ENCODE measurements around the gene USP28. TPM values are rescaled to one million over a fixed set of nuclear protein-coding genes. Genes with fewer than 3 reads are reported as not detected.

USP28 gene
- polyA plus RNA-seq, 2 of the 4 experiments (the other 2 are of a cell fraction), result 15.4 to 31.3 TPM

DNA sequence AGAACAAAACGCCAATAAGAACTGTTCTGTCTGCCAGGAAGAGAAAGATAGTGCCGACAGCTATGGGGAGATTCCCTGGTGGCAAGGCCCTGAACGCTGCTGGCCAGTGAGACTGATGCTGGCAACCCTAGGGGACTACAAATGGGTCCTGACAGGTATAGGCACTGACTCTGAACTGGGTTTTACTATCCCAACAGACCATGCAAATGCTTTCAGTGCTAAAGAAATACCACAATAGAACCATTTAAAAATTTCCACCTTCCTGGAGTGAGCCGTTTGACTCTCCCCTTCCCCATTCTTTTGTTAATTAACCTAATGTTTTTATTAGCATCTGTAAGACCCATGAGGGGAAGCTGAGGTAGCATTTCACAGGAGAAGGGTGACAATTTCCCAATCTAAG, 25.7 kb downstream of the USP28 start:
- no peaks in the 10 kb centered on the region for H3K4me1 ChIP-seq
- no peak for FAIRE-seq
- WGBS (ENCODE audit: missing lambda C conversion rate), result 89% methylated on average over 4 of the region's 4 CpGs
- H3K4me3 ChIP-seq, result no peak overlapping the region
- POLR2A ChIA-PET, result no interaction called here
- ATAC-seq, result no peak
- TF ChIP-seq PHF8 (IDR thresholded peaks at IDR 0.05; ENCODE audit: borderline replicate concordance, low read depth) (no peak), KDM5A (IDR thresholded peaks at IDR 0.05) (no peak), JUNB (IDR thresholded peaks at IDR 0.05) (no peak), HDAC2 (IDR thresholded peaks at IDR 0.05) (no peak), FOXS1 (CRISPR knock-in tag; IDR thresholded peaks at IDR 0.05) (no peak), EP300 (IDR thresholded peaks at IDR 0.05) (no peak), RNF2 (IDR thresholded peaks at IDR 0.05; ENCODE audit: borderline replicate concordance, low read depth) (no peak), NR3C1 (IDR thresholded peaks at IDR 0.05) (no peak), RARB (CRISPR knock-in tag; IDR thresholded peaks at IDR 0.05) (no peak), ESRRA (IDR thresholded peaks at IDR 0.05; ENCODE audit: borderline replicate concordance, low read length) (no peak)
- TF ChIP-seq, protein P1, sequence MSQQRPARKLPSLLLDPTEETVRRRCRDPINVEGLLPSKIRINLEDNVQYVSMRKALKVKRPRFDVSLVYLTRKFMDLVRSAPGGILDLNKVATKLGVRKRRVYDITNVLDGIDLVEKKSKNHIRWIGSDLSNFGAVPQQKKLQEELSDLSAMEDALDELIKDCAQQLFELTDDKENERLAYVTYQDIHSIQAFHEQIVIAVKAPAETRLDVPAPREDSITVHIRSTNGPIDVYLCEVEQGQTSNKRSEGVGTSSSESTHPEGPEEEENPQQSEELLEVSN (IDR thresholded peaks at IDR 0.05; ENCODE audit: borderline replicate concordance, low read depth), result no peak
- TF ChIP-seq, protein P2, sequence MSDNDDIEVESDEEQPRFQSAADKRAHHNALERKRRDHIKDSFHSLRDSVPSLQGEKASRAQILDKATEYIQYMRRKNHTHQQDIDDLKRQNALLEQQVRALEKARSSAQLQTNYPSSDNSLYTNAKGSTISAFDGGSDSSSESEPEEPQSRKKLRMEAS (IDR thresholded peaks at IDR 0.05), result no peak
- no peaks in the 10 kb centered on the region for H3K9me3 ChIP-seq
- CTCF ChIA-PET, result no interaction called here
- no peak for DNase-seq (ENCODE audit: low read depth in 1 of 2, low spot score in 1 of 2)
- H3K27ac ChIP-seq, result no peak overlapping the region
- no peak overlapping the region for H3K4me2 ChIP-seq

DNA sequence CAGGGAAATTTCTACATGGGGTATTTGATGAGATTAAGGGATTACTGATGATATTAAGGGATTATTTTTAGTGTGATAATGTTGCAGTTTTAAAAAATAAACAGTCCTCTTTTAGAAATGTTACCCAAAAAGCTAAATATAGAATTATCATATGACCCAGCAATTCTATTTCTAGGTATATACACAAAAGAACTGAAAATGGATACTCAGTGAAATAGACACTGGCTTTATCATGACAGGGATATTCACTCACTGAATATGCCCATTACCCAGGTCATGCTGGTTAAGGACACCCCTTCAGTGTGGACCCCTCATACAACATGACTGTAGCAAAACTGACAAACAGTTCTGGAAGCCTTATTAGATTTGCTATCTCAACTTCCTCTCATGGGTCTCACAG, 27.8 kb downstream of the USP28 start:
- H3K4me2 ChIP-seq, result no peak overlapping the region
- no peak overlapping the region for H3K4me3 ChIP-seq
- CTCF ChIA-PET, result no interaction called here
- TF ChIP-seq CEBPB (IDR thresholded peaks at IDR 0.05), result no peak
- TF ChIP-seq CBX2 (IDR thresholded peaks at IDR 0.05; ENCODE audit: borderline replicate concordance, low read depth), result no peak
- TF ChIP-seq, protein P1 (IDR thresholded peaks at IDR 0.05; ENCODE audit: borderline replicate concordance, low read depth), result no peak
- no peak for TF ChIP-seq HOXB13 (CRISPR knock-in tag; IDR thresholded peaks at IDR 0.05; ENCODE audit: low read depth)
- no peak for TF ChIP-seq NPAS2 (CRISPR knock-in tag; IDR thresholded peaks at IDR 0.05; ENCODE audit: borderline replicate concordance)
- TF ChIP-seq PHF8 (IDR thresholded peaks at IDR 0.05; ENCODE audit: borderline replicate concordance, low read depth), result no peak
- TF ChIP-seq SREBF2 (IDR thresholded peaks at IDR 0.05), result no peak
- no peak for TF ChIP-seq FOSB (CRISPR knock-in tag; IDR thresholded peaks at IDR 0.05)
- no peak for TF ChIP-seq RARB (CRISPR knock-in tag; IDR thresholded peaks at IDR 0.05)
- TF ChIP-seq RNF2 (IDR thresholded peaks at IDR 0.05; ENCODE audit: borderline replicate concordance, low read depth), result no peak
- no peak for TF ChIP-seq EHMT2 (IDR thresholded peaks at IDR 0.05; ENCODE audit: low read depth)
- no peak for TF ChIP-seq KDM1A (IDR thresholded peaks at IDR 0.05; ENCODE audit: low read depth)
- TF ChIP-seq, protein P2 (IDR thresholded peaks at IDR 0.05), result no peak
- no peak for TF ChIP-seq NFE2L2 (conservative IDR thresholded peaks at IDR 0.05; ENCODE audit: low read length)
- no peak for TF ChIP-seq USF2 (IDR thresholded peaks at IDR 0.05)
- no peak for TF ChIP-seq MAFK (IDR thresholded peaks at IDR 0.05; ENCODE audit: partially characterized antibody)
- no peak for TF ChIP-seq HMGXB4 (CRISPR knock-in tag; IDR thresholded peaks at IDR 0.05; ENCODE audit: borderline replicate concordance)
- no peak for TF ChIP-seq CHD2 (IDR thresholded peaks at IDR 0.05; ENCODE audit: low read length, partially characterized antibody)
- TF ChIP-seq MYC (IDR thresholded peaks at IDR 0.05; ENCODE audit: borderline replicate concordance, low read length), result no peak
- no peak for TF ChIP-seq TP53 (CRISPR knock-in tag; IDR thresholded peaks at IDR 0.05)
- FAIRE-seq (no peak), ATAC-seq (no peak), DNase-seq (ENCODE audit: low read depth in 1 of 2, low spot score in 1 of 2) (no peak)
- no peaks in the 10 kb centered on the region for H3K4me1 ChIP-seq
- no peak overlapping the region for H3K27ac ChIP-seq
- no peaks in the 10 kb centered on the region for H3K9me3 ChIP-seq
- POLR2A ChIA-PET, result no interaction called here

Data from A549 (cell line).